GM21390 (cell line): ENCODE data around the gene SYT7.

Experiments
- ATAC-seq: cut with Tn5 transposase; IDR thresholded peaks from one replicate; pipeline ENCODE4 v1.9.1; 2021; ENCODE audit not compliant: unreplicated experiment

Gene SYT7

DNA sequence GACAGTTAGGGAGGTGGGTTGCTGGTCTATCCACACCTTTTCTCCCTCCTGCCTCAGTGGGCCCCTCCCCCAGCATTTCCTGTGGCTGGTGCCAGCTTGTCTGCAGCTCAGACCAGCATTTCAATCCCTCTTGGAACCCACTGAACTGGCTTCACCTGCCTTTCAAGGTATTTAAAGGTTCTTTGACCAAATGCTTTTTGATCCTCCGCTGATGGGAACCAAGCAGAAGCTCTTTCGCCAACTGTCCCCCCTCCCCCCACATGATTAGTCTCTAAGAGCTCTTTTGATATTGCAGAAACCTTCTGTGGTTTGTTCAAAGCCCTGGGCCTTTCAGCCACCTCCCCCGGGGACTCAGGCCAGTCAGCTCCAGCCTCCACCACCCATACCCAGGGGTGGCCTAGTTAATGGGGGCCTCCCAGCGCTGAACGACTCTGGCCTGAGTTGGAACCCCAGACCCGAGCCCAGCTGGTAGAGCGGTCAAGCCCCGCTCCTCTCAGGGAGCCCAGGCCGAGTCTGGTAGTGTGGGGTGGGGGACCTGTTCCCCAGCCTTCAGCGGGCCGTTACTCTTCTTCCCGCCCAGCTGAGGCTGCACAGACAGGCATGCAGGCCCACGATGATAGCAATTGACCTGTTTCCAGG lies 6.0 kb upstream of the SYT7 start:
- ATAC-seq = no peak

DNA sequence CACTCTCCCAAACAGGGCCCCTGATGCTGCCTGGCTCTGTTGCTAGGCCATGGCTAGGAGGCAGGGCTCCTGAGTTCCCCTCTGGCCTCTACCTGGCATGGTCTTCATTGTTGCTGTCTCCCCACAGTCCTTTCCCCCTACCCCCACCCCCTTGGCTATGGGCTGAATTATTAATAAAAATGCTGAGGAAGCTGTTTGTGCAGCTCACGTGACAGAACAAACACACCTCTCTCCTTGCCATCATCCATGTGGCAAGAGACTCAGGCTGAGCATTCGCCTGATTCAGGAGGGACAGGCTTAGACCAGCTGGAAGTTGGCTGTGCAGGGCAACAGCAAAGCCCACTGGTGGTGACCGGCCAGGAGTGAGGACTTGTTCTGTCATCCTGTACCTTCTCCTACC lies 4.2 kb upstream of the SYT7 start:
- ATAC-seq = no peak

DNA sequence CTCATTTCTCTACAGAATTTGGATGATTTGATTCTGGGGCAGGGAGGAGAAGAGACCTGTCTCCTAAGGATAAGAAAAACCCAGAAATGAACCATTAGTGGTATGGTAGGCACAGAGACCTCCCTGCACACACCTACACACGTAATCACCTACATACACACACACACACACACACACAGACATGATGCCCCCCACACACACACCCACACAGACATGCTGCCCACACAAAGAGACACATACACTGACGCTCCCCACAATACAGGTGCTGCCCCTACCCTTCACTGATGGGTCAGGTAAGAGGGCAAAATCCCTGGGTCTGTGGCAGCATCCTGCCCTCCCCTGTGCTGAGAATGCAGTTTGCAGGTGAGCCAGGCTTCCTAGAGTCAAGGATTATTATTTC lies 1.1 kb upstream of the SYT7 start:
- no peak for ATAC-seq

DNA sequence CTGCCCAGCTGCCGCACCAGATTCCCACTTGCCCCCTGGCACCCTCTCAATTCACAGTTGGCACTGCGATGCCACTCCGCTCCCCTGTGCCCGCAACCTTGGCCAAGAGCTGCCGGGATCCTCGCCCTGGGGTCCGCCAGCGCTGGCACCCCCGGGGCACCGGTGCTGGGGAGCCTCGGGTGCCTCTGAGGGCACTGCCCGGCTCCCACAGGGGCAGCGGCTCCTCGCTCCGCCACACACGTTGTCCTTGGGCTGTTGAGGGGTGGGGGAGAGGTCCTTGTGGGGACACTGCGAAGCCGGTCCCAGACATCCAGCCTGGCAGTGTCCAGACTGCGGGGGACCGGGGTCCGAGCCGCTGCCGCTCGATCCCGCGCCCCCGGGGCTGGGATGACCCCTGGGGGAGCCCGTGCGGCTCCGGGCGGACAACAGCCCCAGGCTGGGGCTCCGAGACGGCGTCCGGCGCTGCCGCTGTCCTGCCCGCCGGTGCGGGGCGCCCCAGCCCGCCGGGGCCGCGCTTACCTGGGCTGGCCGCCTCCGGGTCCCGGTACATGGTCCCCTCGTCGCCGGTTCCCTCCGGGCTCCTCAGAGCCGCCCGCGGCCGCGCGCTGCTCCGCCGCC lies 496 bp downstream of the SYT7 start:
- no peak for ATAC-seq

DNA sequence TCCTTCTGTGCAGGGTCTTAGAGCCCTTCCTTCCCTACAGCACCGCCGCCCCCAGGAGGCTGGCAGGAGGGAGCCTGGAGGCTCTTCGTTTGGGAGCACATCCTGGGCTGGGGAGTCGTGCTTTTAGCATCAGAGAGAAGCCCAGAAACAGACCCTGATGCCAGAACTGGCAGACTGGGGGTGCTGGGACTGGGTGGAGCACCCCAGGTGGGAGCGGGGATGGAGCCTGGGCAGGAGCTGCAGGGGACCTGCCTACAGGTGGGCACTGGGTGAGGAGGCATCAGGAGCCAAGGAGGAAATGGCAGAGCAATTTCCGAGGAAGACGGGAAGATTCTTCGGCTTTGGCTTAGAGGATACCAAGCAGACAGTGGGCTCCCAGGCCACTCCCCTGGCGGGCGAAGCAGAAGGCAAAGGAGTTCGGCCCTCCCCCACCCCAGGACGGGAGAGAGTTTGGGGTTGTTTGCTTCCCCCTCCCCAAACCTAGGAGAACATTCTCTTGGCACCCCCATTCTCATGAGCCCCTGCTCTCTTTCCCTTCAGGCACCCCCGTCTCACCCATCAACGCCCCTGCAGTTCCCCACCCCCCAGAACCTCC lies 1.1 kb downstream of the SYT7 start:
- ATAC-seq = no peak

DNA sequence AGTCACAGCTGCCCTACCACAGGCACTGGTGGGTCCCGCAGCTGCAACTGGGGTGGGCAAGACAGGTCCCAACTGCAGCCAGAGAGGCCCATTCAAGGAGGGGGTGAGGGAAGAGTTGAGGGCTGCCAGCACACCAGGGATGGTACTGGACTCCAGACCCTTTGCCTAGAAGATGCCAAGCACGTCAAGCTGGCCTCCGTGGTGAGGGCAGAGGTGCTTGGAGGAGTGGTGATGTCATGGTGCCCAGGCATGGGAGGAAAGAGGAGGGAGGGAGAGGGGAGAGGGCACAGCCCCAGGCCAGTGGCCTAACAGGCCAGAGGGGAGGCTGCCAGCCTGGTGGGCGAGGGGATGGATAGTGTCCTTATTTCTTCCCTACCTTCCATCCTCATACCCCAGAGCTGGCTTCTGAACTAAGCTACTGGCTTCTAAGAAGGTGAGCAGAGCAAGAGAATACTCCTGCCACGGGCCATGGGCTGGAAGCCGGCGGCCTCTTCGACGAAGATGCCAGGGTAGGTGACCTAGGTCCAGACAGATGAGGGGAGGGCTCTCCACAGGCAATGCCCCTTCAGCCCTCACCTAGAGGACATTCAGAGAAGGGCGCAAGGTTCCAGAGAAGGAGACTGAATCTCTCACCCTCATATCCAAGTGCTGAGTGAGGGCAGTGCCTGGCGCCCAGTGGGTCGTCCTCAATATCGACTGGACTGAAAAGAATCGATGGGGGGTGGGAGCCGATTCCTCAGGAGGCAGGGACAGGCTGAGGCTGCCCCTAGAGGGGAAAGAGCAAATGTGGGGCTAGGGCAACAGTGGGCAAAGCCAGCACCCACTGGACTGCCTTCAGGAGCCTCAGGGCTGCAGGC lies 1.8 kb downstream of the SYT7 start:
- ATAC-seq = no peak

DNA sequence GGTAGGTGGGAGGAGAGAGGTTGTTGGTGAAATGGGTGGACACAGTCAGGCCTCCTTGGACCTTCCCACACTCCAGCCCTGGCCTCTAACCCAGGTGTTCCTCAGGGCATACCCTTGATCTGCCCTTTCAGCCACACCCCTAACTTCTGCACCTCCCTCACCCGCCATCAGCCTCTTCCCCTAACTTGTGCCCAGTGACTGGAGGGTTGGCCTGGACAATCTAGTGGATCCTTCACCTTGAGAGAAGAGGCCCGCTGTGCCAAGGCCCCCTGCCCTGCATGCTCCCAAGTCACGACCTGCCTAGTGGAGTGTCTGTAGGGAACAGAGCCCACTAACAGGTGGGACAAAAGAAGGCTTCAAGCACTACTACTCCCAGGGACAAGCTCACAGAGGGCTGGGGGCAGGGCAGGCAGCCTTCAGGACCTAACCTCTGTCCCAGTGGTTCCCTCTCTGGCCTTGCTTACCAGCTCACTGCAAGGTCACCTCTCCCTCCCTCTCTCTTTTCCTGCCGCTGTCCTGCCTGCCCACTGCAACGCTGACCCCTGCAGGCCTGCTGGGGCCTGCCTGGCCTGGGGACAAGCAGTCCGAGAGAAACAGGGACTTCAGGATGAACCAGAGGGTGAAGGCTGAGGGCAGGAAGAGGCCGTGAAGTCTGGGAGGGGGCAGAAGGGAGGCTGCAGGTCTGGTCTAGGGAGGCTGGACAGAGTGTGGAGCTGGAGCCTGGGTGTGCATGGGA lies 3.3 kb downstream of the SYT7 start:
- ATAC-seq = no peak

DNA sequence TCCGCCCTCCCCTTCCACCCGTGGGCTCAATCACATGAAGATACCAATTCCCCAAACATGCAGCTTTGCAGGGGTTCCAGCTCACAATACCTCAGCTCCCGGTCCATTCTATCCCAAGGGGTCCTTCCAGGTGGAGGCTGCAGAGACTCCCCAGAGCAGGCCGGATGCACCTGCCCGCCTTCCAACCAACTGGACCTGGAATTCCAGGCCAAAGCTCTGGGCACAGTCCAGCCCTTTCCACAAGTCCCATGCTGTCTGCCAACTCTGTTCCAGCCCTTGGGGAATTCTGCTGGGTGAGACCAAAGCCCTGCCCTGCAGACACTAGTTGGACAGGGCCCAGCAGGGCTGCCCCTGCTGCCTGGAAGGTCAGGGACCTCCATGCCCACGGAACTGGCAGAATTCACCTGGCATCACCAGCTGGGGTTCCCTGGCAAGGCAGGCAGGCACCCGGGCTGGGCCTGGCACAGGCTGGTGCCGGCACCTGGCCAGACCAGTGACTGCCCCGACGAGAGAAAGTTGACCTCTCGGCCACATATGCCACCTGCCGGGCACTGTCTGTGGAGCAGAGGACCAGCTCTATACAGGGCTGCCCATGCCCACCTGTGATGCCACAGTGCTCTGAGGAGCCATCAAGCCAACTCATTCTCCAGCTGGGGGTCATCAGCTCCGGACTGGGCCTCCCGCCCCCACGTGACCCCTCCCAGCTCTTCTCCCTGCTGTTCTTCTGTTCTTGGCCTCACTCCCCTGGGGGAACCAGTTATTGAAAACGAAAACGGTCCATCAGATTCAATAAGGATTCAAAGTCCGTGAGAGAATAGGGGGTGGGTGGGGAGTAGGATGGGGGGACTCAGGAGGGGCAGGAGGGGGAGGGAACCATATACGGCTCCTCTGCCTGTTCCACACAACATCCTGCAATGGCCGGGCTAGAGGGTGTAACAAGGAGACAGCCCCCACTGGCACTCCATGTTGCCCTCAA lies 4.7 kb downstream of the SYT7 start:
- no peak for ATAC-seq

DNA sequence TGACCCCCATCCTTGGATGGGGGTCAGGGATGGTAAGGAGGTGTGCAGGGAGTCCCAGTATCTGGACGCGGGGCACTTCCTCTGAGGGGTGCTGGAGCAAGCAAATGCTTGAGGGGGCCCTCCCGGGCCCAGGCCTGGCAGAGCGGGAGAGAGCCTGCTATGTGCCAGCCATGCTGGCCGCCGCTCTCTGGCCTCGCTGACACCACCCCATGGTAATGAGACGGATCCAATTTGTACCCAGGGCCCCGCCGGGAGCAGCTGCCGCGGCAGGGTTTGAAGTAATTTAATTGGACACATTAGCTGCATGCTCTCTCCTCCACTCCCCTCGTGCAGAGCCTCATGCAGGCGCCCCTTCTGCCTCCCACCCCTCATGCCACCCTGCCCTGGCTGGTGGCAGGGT lies 6.3 kb downstream of the SYT7 start:
- ATAC-seq = no peak

DNA sequence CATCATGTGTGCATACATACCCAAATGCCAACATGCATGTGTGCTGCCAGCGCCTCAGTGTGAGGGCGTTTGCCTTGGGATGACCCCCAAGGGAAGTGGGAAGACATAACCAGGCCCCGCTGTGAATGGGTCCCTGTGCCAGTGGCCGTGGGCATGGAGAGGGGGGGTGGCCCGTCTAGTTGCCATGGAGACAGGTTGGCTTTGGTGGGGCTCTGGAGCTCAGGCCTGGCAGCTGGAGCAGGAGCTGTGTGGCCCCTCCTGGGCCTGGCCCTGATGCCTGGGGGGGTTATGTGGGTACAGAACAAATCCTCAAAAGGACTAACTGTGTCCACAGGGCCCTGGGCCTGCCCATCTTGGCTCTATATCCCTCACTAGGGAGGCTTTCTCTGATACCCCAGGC lies 8.0 kb downstream of the SYT7 start:
- ATAC-seq = no peak

DNA sequence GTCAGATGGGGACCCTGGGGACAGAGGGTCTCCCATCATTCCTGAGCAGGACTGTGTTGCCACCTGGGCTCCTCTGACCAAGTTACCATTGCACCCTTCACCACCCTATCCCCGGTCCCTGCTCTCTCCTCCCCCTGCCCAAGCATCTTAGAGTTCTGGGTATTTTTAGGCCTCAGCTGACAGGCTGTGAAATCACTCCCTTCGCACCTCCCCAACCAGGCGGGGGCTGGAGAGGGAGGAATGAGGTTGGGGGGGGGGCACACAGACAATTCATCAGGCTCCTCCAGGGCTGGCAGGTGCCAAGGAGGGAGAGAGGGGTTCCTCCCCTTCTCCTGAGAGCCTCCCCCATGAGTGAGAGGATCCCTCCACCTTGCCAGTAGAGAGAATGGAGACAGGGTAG lies 9.0 kb downstream of the SYT7 start:
- no peak for ATAC-seq

DNA sequence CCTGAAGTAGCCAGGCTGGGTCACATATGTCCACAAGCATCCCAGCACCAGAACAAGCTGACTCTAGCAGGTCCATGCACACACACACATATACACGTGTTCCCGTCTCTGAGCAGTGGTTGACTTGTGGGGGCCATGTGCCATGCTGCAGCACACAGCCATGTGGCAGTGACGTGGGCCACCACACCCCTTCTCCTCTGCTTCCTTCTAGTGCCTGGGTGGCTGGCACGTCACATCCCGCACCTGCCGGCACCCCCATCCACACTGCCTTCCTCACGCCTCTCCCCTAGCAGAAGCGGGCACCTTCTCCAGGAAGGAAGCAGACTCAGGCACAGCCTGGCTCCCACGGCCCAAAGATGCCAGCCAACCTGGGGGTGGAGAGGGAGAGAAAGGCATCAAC lies 9.5 kb downstream of the SYT7 start:
- no peak for ATAC-seq

DNA sequence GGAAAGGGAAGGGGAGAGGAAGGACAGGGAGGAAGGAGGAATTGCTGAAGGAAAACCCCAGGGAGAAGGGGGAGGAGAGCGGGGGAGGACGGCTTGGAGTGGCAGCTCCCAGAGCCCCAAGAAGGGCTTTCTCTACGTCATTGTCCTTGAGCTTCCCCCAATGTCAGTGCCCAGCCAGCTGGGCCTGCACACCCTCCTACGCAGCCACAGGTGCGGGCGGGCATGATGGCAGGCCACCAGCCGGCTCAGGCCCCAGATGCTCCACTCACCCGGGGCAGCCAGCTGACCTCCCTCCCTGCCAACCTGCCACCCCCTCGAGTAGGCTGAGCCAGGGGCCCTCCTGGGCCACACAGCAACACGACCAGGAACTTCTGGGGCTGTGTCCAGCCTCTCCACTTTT lies 11.2 kb downstream of the SYT7 start:
- ATAC-seq = no peak

DNA sequence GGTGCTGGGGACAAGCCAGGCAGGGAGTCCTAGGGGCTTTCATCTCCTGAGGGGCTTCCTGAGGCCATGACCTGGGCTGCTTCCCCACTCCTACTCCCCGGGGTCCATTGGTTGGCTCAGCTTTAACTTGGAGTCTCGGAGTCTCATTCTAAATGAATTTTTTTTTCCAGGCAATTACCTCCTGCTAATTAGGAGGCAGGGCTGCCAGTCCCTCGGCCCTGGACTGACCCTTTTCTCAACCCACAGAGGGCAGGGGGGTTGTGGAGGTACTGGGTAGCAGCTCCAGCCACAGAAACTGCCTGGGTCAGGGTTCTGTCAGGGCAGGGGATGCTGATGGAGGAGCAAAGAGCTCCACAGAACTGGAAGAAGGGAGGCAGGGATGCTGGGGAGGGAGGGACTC lies 11.9 kb downstream of the SYT7 start:
- no peak for ATAC-seq

DNA sequence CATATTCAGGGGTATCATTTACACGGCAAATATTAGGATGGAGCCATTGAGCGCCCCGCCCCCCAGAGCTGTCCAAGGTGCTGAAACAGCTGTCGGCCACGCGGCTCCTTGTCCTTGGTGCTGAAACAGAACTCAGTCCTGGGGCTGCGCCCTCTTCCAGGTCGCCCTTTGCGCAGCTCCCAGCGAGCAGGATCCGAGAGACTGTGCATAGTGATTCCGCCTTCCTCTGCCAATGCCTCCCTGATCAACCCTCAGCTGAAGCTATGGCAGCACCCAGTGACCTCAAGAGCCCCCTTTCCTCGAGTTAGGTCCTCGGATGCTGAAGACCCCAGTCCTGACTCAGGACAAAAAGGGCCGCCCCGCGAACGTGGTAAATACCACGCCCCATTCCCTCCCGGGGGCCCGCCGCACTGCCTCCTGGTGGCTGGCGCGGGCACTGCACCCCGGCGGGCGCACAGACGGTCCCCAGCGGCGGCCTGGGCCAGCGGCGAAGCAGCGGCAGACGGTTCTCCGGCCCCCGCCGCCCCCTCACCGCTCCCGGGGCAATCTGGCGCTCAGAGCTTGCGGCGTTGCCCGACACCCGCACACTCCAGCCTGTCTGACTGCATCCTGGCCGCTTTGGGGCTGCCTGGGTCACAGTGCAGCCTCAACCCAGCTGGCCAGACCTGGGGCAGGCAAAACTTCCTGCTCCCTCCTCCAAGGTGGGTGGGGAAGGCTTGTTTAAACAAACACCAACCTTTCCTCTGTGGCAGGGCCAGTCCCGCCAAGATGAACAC lies 13.4 kb downstream of the SYT7 start:
- ATAC-seq = no peak

DNA sequence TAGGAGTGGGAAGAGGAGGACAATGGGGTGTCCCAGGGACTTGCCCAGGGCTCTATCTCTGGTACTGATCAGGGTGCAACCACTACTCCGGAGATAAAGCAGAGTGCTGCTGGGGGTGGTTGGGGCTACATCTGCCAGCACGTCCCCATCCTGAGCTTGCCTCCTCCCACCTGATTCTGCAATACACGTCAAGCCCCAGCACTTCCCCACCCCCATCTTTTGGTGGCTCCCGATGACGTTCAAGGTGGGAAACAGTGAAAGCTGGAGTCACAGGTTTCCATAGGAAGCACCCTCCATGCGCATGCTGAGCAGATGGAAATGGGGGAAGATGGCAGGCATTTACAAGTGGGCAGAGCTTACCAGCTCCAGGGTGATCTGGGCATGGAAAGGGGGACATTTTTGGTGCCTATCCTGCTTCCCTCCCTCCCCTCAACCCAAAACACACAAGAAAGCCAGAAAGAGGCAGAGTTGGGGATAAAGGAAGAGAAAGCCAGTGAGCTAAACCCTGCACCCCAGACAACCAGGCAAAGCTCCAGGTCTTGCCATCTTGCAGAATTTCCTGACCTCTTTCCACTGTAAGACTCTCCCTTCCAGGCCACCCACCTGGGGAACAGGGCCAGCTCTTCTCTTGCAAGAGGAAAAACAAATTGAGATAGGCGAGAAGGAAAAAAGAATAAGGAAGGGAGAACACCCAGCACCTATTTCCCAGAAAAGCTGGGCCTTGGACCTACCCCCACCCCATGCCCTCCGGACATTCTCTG lies 15.8 kb downstream of the SYT7 start:
- no peak for ATAC-seq

DNA sequence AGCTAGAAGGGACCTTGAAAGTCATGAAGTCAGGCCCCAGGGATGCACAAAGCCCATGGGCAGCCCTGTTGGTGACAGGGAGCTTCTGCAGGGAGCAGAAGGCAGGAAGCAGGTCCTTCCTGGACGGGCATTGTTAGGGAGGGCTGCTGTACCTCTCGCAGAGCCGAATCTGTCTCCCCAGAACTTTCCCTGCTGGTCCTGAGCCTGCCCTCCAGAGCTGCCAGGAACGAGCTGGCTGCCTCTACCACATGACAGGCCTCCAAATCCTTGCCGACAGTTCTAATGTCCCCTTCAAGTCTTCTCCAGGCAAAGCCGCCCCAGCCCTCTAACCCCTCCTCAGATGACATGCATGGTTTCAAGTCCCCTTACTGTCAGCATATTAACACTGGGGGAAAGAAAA lies 20.1 kb downstream of the SYT7 start:
- no peak for ATAC-seq

DNA sequence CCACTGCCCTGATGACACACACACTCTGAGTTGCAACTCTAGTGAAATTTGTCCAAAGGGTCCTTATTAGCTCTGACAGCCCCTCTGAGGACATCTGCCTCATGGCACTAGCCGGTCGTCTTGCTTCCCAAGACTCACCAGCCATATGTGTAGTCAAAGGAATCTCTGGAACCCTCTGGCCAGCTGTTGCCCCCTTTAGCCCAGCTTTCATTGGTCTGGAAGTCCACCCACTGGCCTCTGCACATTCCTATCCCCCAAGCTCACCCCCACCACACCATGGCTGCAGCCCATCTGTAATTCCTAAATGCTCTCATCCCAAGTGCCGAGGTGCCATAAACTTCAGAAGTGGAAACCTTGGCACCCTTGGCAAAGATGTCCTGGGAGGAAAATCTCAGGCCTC lies 24.3 kb downstream of the SYT7 start:
- no peak for ATAC-seq

DNA sequence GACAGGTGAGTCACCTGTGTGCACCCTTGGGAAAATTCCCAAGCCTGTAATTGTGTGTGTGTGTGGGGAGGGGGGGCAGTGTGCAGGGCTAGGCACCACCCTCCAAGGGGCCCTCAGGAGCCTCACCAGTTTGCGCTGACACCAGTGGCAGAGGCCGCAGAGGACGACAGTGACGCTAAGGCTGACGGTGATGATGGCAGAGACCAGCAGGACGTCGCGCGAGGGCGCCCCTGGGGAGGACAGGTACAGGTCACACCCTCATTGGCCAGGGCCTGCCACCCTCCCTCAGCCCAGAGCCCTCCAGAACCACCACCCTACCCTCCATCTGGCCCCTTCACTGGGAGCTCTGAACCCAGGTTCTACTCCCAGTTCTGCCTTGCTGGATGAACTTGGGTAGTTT lies 24.9 kb downstream of the SYT7 start:
- no peak for ATAC-seq
